SK-N-SH treated with all-trans-retinoic acid at 6 μM for 48 hours (cell line): ENCODE measurements around the gene CDC42EP2.
A peak's percentile ranks its signal among the peaks of the same experiment; 100 is the strongest.

ENCODE experiments used
- ATAC-seq: fragments of 200-7000 bp; cut with Tn5 transposase; 3 replicates; pipeline ENCODE4 v1.9.1; 2020; ENCODE audit warnings: mild to moderate bottlenecking, moderate library complexity
- ARNTL ChIP-seq: fragments of 450-650 bp; formaldehyde crosslinking; IDR thresholded peaks from 2 replicates; pipeline ENCODE4 v1.5.0; 2020; ENCODE audit warnings: low read depth, mild to moderate bottlenecking, moderate library complexity, borderline replicate concordance
- BACH2 ChIP-seq: fragments of 250-450 bp; sonication (Bioruptor Pico); IDR thresholded peaks from 2 replicates; pipeline ENCODE4 v1.9.0; 2021; ENCODE audit warnings: mild to moderate bottlenecking, borderline replicate concordance
- CREB5 ChIP-seq: fragments of 250-450 bp; sonication (Bioruptor Pico); IDR thresholded peaks from 2 replicates; pipeline ENCODE4 v1.5.1; 2020; ENCODE audit warnings: low read depth, mild to moderate bottlenecking, moderate library complexity
- CSDC2 ChIP-seq: fragments of 250-450 bp; sonication (Bioruptor Pico); IDR thresholded peaks from 2 replicates; pipeline ENCODE4 v1.5.0; 2020; ENCODE audit warnings: mild to moderate bottlenecking, moderate library complexity
- ESRRG ChIP-seq: fragments of 250-450 bp; sonication (Bioruptor Pico); IDR thresholded peaks from 2 replicates; pipeline ENCODE4 v1.6.1; 2021; ENCODE audit warnings: mild to moderate bottlenecking
- GLIS3 ChIP-seq: fragments of 250-450 bp; sonication (Bioruptor Pico); IDR thresholded peaks from 2 replicates; pipeline ENCODE4 v1.5.0; 2020; ENCODE audit warnings: mild to moderate bottlenecking, moderate library complexity
- ISL1 ChIP-seq: fragments of 250-450 bp; sonication (Bioruptor Pico); IDR thresholded peaks from 2 replicates; pipeline ENCODE4 v2.1.2; 2022; ENCODE audit warnings: mild to moderate bottlenecking, moderate library complexity
- OSR1 ChIP-seq: fragments of 250-450 bp; sonication (Bioruptor Pico); IDR thresholded peaks from 2 replicates; pipeline ENCODE4 v1.8.0; 2022; ENCODE audit warnings: moderate library complexity, mild to moderate bottlenecking, inconsistent platforms
- PPARA ChIP-seq: fragments of 250-450 bp; sonication (Bioruptor Pico); IDR thresholded peaks from 2 replicates; pipeline ENCODE4 v1.5.0; 2020; ENCODE audit warnings: mild to moderate bottlenecking, borderline replicate concordance
- RARB ChIP-seq: fragments of 250-450 bp; sonication (Bioruptor Pico); IDR thresholded peaks from 2 replicates; pipeline ENCODE4 v1.8.0; 2021; ENCODE audit warnings: mild to moderate bottlenecking, moderate library complexity
- SNAI2 ChIP-seq: fragments of 250-450 bp; sonication (Bioruptor Pico); IDR thresholded peaks from 2 replicates; pipeline ENCODE4 v1.5.0; 2020; ENCODE audit warnings: mild to moderate bottlenecking, moderate library complexity
- TCF4 ChIP-seq: fragments of 250-450 bp; sonication (Bioruptor Pico); IDR thresholded peaks from 2 replicates; pipeline ENCODE4 v1.8.0; 2021; ENCODE audit warnings: mild to moderate bottlenecking, moderate library complexity, borderline replicate concordance
- TOX ChIP-seq: fragments of 250-450 bp; sonication (Bioruptor Pico); IDR thresholded peaks from 2 replicates; pipeline ENCODE4 v1.8.0; 2021; ENCODE audit warnings: mild to moderate bottlenecking, moderate library complexity, borderline replicate concordance
- ZC3H10 ChIP-seq: fragments of 250-450 bp; sonication (Bioruptor Pico); IDR thresholded peaks from 2 replicates; pipeline ENCODE4 v1.5.1; 2021; ENCODE audit warnings: mild to moderate bottlenecking, moderate library complexity
- ZFP3 ChIP-seq: fragments of 250-450 bp; sonication (Bioruptor Pico); IDR thresholded peaks from 2 replicates; pipeline ENCODE4 v1.5.0; 2020; ENCODE audit warnings: mild to moderate bottlenecking, moderate library complexity
- ZFP30 ChIP-seq: fragments of 450-650 bp; formaldehyde crosslinking; IDR thresholded peaks from 2 replicates; pipeline ENCODE4 v1.5.0; 2022; ENCODE audit warnings: mild to moderate bottlenecking, moderate library complexity
- ZNF565 ChIP-seq: fragments of 450-650 bp; formaldehyde crosslinking; conservative IDR thresholded peaks from 2 replicates; pipeline ENCODE4 v1.5.0; 2020; ENCODE audit warnings: low read depth, mild to moderate bottlenecking, moderate library complexity
- ZNF8 ChIP-seq: fragments of 450-650 bp; formaldehyde crosslinking; IDR thresholded peaks from 2 replicates; pipeline ENCODE4 v1.5.0; 2020; ENCODE audit warnings: mild to moderate bottlenecking, moderate library complexity
- TF ChIP-seq, protein P1 (sequence below): fragments of 250-450 bp; sonication (Bioruptor Pico); IDR thresholded peaks from 2 replicates; pipeline ENCODE4 v1.8.0; 2020; ENCODE audit warnings: mild to moderate bottlenecking, moderate library complexity, borderline replicate concordance
- TF ChIP-seq, protein P2 (sequence below): fragments of 250-450 bp; sonication (Bioruptor Pico); IDR thresholded peaks from 2 replicates; pipeline ENCODE4 v1.5.1; 2021; ENCODE audit warnings: mild to moderate bottlenecking, moderate library complexity
- TF ChIP-seq, protein P3 (sequence below): fragments of 250-450 bp; sonication (Bioruptor Pico); IDR thresholded peaks from 2 replicates; pipeline ENCODE4 v1.8.0; 2021; ENCODE audit warnings: low read depth, mild to moderate bottlenecking, moderate library complexity, borderline replicate concordance

CDC42EP2 gene

GRCh38 chr11:65279741-65280440 is 34.8 kb upstream of the CDC42EP2 start:
- ATAC-seq, result peak; percentile 55
- peak; percentile 31; the same call in 1 of the 2 replicates for TF ChIP-seq ISL1 (CRISPR knock-in tag)
- no peak for TF ChIP-seq ZFP30 (CRISPR knock-in tag)
- TF ChIP-seq, protein P1, sequence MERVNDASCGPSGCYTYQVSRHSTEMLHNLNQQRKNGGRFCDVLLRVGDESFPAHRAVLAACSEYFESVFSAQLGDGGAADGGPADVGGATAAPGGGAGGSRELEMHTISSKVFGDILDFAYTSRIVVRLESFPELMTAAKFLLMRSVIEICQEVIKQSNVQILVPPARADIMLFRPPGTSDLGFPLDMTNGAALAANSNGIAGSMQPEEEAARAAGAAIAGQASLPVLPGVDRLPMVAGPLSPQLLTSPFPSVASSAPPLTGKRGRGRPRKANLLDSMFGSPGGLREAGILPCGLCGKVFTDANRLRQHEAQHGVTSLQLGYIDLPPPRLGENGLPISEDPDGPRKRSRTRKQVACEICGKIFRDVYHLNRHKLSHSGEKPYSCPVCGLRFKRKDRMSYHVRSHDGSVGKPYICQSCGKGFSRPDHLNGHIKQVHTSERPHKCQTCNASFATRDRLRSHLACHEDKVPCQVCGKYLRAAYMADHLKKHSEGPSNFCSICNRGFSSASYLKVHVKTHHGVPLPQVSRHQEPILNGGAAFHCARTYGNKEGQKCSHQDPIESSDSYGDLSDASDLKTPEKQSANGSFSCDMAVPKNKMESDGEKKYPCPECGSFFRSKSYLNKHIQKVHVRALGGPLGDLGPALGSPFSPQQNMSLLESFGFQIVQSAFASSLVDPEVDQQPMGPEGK (CRISPR knock-in tag), result no peak
- TF ChIP-seq RARB (CRISPR knock-in tag), result no peak
- TF ChIP-seq, protein P2, sequence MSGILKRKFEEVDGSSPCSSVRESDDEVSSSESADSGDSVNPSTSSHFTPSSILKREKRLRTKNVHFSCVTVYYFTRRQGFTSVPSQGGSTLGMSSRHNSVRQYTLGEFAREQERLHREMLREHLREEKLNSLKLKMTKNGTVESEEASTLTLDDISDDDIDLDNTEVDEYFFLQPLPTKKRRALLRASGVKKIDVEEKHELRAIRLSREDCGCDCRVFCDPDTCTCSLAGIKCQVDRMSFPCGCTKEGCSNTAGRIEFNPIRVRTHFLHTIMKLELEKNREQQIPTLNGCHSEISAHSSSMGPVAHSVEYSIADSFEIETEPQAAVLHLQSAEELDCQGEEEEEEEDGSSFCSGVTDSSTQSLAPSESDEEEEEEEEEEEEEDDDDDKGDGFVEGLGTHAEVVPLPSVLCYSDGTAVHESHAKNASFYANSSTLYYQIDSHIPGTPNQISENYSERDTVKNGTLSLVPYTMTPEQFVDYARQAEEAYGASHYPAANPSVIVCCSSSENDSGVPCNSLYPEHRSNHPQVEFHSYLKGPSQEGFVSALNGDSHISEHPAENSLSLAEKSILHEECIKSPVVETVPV (CRISPR knock-in tag), result no peak
- no peak for TF ChIP-seq GLIS3 (CRISPR knock-in tag)
- TF ChIP-seq ZFP3 (CRISPR knock-in tag), result no peak
- 0 out of 2 replicates have a peak, but pooled peaks have one; percentile 34 for TF ChIP-seq SNAI2 (CRISPR knock-in tag)
- no peak for TF ChIP-seq ZC3H10
- no peak for TF ChIP-seq ARNTL
- no peak for TF ChIP-seq ESRRG (CRISPR knock-in tag)

GRCh38 chr11:65280646-65281045 is 34.0 kb upstream of the CDC42EP2 start:
- no peak for TF ChIP-seq CREB5 (CRISPR knock-in tag)
- TF ChIP-seq, protein P3, sequence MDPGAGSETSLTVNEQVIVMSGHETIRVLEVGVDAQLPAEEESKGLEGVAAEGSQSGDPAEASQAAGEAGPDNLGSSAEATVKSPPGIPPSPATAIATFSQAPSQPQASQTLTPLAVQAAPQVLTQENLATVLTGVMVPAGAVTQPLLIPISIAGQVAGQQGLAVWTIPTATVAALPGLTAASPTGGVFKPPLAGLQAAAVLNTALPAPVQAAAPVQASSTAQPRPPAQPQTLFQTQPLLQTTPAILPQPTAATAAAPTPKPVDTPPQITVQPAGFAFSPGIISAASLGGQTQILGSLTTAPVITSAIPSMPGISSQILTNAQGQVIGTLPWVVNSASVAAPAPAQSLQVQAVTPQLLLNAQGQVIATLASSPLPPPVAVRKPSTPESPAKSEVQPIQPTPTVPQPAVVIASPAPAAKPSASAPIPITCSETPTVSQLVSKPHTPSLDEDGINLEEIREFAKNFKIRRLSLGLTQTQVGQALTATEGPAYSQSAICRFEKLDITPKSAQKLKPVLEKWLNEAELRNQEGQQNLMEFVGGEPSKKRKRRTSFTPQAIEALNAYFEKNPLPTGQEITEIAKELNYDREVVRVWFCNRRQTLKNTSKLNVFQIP (CRISPR knock-in tag), result no peak
- no peak for TF ChIP-seq CSDC2 (CRISPR knock-in tag)
- no peak for TF ChIP-seq ZNF8 (CRISPR knock-in tag)
- TF ChIP-seq PPARA, result no peak
- TF ChIP-seq, protein P2 (CRISPR knock-in tag), result no peak
- no peak for TF ChIP-seq ZFP30 (CRISPR knock-in tag)
- no peak for TF ChIP-seq BACH2
- TF ChIP-seq, protein P1 (CRISPR knock-in tag), result no peak
- TF ChIP-seq TCF4 (CRISPR knock-in tag), result no peak
- no peak for TF ChIP-seq ZNF565 (CRISPR knock-in tag)
- ATAC-seq, result no peak

- ATAC-seq, result no peak
- TF ChIP-seq ZNF8 (CRISPR knock-in tag), result no peak
- TF ChIP-seq SNAI2 (CRISPR knock-in tag), result no peak
- no peak for TF ChIP-seq CREB5 (CRISPR knock-in tag)
- TF ChIP-seq OSR1 (CRISPR knock-in tag), result no peak
- TF ChIP-seq ISL1 (CRISPR knock-in tag), result no peak
- no peak for TF ChIP-seq ESRRG (CRISPR knock-in tag)
- no peak for TF ChIP-seq BACH2
- no peak for TF ChIP-seq TCF4 (CRISPR knock-in tag)
- TF ChIP-seq, protein P3 (CRISPR knock-in tag), result no peak
- no peak for TF ChIP-seq RARB (CRISPR knock-in tag)
- TF ChIP-seq, protein P1 (CRISPR knock-in tag), result no peak
- TF ChIP-seq ZFP3 (CRISPR knock-in tag), result no peak
- TF ChIP-seq GLIS3 (CRISPR knock-in tag), result no peak
- no peak for TF ChIP-seq CSDC2 (CRISPR knock-in tag)
- no peak for TF ChIP-seq TOX
Observed at GRCh38 chr11:65286686-65287085, 28.0 kb upstream of the CDC42EP2 start.
